Epithelial cell of proximal tubule (primary cell): Measurements from ENCODE around the gene APBB2. TPM values are rescaled to one million over a fixed set of nuclear protein-coding genes. Genes with fewer than 3 reads are reported as not detected.

Source experiments
- DNase-seq: peaks from one replicate; pipeline ENCODE4 v3.0.0-alpha.2; 2011; ENCODE audit warnings: low read depth
- H3K4me3 ChIP-seq: 2 replicates; pipeline ENCODE4 v1.5.1; 2011; ENCODE audit warnings: low read depth, mild to moderate bottlenecking, low read length
- total RNA-seq: library from RNA; depleted of rRNA; stranded (reverse); fragments of >200 nt; gene quantifications from 2 replicates; pipeline ENCODE4 v1.2.3, GENCODE V29; 2015
- TF ChIP-seq, protein P1 (sequence below): conservative IDR thresholded peaks from 2 replicates; pipeline ENCODE4 v1.5.1; 2012; ENCODE audit warnings: low read depth, mild to moderate bottlenecking, low read length

APBB2 gene
- 27.9 and 39.7 TPM in 2 replicates for total RNA-seq

GRCh38 chr4:41214136-41214824, at the start of gene APBB2:
Gene APBB2, minus strand, starts transcription at chr4:41214542. Its CDS starts 181,288 bp downstream, at chr4:41033254.
- DNase-seq, result peak; percentile 54
- TF ChIP-seq, protein P1, sequence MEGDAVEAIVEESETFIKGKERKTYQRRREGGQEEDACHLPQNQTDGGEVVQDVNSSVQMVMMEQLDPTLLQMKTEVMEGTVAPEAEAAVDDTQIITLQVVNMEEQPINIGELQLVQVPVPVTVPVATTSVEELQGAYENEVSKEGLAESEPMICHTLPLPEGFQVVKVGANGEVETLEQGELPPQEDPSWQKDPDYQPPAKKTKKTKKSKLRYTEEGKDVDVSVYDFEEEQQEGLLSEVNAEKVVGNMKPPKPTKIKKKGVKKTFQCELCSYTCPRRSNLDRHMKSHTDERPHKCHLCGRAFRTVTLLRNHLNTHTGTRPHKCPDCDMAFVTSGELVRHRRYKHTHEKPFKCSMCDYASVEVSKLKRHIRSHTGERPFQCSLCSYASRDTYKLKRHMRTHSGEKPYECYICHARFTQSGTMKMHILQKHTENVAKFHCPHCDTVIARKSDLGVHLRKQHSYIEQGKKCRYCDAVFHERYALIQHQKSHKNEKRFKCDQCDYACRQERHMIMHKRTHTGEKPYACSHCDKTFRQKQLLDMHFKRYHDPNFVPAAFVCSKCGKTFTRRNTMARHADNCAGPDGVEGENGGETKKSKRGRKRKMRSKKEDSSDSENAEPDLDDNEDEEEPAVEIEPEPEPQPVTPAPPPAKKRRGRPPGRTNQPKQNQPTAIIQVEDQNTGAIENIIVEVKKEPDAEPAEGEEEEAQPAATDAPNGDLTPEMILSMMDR, result peak; percentile 60
- H3K4me3 ChIP-seq, result peak within 1 kb of the TSS; percentile 65

GRCh38 chr4:41262198-41262597, 47.9 kb upstream of the APBB2 start:
- TF ChIP-seq, protein P1, result no peak
- H3K4me3 ChIP-seq, result no peak overlapping the region
- no peak for DNase-seq

DNA sequence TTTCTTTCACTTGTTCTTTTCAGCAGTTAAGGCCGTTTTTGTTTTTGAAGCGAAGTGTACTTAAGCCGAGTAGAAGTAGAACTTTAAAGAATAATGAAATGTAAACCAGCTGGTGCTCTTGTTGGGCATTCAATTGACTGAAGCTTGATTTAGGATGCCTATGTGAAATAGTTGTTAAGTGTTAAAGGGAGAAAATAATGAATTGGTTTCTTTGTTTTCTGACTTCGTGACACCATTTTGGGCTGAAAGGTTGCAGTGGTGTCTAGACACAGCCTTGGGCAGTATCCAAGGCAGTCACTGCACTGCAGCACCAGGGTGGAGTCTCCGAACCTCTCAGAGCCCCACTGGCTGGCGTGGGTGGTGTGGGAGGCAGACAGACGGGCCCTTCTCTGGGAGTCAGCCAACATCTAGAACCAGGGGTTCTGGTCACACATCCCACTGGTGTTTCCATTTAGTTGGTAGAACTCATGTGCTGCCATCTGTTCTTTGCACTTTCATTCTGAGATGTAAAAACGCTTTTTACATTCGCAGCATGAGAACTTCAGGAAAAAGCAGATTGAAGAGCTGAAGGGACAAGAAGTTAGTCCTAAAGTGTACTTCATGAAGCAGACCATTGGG, 45.9 kb upstream of the APBB2 start:
- no peak for DNase-seq
- TF ChIP-seq, protein P1, result no peak
- no peak overlapping the region for H3K4me3 ChIP-seq

DNA sequence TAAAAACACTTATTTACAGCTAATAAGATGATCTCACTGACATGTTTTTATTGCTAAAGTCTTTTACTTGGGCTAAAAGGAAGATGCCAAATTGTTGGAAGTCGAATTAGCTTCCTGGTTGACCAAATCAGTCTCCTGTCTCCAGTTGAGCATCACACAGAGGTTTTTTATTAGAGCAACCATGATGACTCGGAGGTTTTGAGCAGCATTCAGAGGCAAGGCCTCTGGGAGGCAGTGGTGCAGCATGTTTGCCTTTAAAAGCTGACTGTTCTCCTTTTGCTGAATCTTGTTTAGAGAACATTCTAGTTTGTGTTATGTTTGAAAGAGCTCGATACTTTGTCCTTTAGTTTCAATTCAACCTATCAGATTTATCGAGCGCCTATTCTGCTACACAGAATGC, 44.4 kb upstream of the APBB2 start:
- DNase-seq, result peak; percentile 33
- H3K4me3 ChIP-seq, result no peak overlapping the region
- TF ChIP-seq, protein P1, result peak; percentile 66

- DNase-seq, result no peak
- TF ChIP-seq, protein P1, result no peak
- peak overlapping the region; percentile 64 for H3K4me3 ChIP-seq
Observed at GRCh38 chr4:41257906-41258305, 43.6 kb upstream of the APBB2 start.

DNA sequence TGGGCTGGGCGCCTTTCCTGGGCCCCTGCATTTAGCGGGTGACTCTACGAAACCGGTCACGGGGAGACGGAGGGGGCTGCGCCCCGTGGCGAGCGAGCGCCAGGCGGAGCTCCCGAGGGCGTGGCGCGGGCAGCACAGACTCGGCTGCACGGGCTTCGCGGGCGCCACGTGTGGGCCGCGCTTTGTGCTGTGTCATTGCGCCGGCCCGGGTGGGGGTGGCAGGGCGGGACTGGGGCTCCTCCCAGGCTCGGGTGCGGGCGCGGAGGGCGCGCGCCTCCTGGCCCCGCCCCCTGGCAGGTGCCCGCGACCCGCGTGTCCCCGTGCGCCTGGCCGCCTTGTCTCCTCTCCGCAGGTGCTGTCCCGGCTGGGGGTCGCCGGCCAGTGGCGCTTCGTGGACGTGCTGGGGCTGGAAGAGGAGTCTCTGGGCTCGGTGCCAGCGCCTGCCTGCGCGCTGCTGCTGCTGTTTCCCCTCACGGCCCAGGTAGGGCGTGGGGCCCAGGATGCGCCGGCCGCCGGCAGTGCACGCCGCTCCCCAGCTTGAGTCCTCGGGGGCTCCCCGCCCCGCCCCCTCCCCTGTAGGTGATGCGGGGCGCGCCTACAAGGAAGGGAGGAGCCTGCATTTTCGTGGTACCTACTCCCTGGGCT, 43.0 kb upstream of the APBB2 start:
- TF ChIP-seq, protein P1, result no peak
- H3K4me3 ChIP-seq, result peak overlapping the region; percentile 64
- DNase-seq, result no peak
